ENCODE data around the gene MCM9. TPM values are rescaled to one million over a fixed set of nuclear protein-coding genes. Genes with fewer than 3 reads are reported as not detected.

The MCM9 gene
- total and polyA plus RNA-seq, 2 of the 13 experiments (the other 11 are each of a cell fraction or from before 2014, with no cell fraction given), result 3.8 to 17.2 TPM

DNA sequence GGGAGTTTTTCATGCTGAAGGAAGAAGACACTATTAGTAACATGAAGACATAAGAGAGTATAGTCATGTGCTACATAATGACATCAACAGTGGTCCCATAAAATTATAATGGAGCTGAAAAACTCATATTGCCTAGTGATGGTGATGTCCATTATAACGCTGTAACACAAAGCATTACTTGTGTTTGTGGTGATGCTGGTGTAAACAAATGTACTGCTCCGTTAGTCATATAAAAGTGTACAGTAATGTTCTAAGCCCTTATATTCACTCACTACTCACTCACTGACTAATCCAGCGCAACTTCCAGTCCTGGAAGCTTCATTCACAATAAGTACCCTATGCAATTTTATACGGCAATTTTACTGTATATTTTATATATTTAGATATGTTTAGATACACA is 67.8 kb downstream of the MCM9 start (continued):
- TF ChIP-seq, protein P1, sequence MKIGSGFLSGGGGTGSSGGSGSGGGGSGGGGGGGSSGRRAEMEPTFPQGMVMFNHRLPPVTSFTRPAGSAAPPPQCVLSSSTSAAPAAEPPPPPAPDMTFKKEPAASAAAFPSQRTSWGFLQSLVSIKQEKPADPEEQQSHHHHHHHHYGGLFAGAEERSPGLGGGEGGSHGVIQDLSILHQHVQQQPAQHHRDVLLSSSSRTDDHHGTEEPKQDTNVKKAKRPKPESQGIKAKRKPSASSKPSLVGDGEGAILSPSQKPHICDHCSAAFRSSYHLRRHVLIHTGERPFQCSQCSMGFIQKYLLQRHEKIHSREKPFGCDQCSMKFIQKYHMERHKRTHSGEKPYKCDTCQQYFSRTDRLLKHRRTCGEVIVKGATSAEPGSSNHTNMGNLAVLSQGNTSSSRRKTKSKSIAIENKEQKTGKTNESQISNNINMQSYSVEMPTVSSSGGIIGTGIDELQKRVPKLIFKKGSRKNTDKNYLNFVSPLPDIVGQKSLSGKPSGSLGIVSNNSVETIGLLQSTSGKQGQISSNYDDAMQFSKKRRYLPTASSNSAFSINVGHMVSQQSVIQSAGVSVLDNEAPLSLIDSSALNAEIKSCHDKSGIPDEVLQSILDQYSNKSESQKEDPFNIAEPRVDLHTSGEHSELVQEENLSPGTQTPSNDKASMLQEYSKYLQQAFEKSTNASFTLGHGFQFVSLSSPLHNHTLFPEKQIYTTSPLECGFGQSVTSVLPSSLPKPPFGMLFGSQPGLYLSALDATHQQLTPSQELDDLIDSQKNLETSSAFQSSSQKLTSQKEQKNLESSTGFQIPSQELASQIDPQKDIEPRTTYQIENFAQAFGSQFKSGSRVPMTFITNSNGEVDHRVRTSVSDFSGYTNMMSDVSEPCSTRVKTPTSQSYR (CRISPR knock-in tag; IDR thresholded peaks at IDR 0.05; ENCODE audit: borderline replicate concordance), result no peak
- TF ChIP-seq DPF2 (CRISPR knock-in tag; IDR thresholded peaks at IDR 0.05; ENCODE audit: borderline replicate concordance, low read depth) (no peak), FOXJ3 (CRISPR knock-in tag; IDR thresholded peaks at IDR 0.05; ENCODE audit: borderline replicate concordance) (no peak), ZNF775 (CRISPR knock-in tag; IDR thresholded peaks at IDR 0.05; ENCODE audit: borderline replicate concordance) (no peak)
- TF ChIP-seq, protein P2, sequence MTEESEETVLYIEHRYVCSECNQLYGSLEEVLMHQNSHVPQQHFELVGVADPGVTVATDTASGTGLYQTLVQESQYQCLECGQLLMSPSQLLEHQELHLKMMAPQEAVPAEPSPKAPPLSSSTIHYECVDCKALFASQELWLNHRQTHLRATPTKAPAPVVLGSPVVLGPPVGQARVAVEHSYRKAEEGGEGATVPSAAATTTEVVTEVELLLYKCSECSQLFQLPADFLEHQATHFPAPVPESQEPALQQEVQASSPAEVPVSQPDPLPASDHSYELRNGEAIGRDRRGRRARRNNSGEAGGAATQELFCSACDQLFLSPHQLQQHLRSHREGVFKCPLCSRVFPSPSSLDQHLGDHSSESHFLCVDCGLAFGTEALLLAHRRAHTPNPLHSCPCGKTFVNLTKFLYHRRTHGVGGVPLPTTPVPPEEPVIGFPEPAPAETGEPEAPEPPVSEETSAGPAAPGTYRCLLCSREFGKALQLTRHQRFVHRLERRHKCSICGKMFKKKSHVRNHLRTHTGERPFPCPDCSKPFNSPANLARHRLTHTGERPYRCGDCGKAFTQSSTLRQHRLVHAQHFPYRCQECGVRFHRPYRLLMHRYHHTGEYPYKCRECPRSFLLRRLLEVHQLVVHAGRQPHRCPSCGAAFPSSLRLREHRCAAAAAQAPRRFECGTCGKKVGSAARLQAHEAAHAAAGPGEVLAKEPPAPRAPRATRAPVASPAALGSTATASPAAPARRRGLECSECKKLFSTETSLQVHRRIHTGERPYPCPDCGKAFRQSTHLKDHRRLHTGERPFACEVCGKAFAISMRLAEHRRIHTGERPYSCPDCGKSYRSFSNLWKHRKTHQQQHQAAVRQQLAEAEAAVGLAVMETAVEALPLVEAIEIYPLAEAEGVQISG (CRISPR knock-in tag; IDR thresholded peaks at IDR 0.05), result no peak

DNA sequence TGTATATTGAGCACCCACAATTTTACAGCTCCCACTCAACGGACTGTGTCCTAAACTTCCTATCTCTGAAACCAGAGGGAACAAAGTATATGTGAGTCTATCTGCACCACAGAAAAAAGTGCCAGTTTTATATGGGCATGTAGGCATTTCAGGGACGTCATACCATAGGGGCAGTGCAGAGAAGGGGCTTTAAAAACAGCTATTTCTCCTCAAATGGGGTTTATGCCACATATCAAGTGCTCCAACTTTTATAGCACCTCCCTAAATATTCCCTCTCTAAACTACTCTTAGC is 69.9 kb downstream of the MCM9 start:
- Histone ChIP-seq H3K9me3 (ENCODE audit: low read length) (no peaks in the 10 kb centered on the region), H3K4me1 (ENCODE audit: insufficient read depth, low read length) (peaks cover 6% of the 10 kb centered on the region; the same call in 1 of the 2 replicates), H3K4me2 (ENCODE audit: low read depth, low read length) (no peak overlapping the region), H3K36me3 (replicated peaks in 1 of 2; ENCODE audit: control insufficient read depth in 1 of 2, insufficient read depth in 2 of 2, low read length in 2 of 2) (no peaks in the 10 kb centered on the region), H4K20me1 (ENCODE audit: insufficient read depth, low read length) (no peaks in the 10 kb centered on the region), H3K79me2 (ENCODE audit: insufficient read depth, low read length) (no peaks in the 10 kb centered on the region), H3K9ac (ENCODE audit: insufficient read depth, low read depth, low read length) (no peak overlapping the region), H3K27ac (ENCODE audit: extremely low read length, insufficient read depth, low read length) (no peak overlapping the region), H2AFZ (ENCODE audit: low read length) (no peak overlapping the region), H3K27me3 (ENCODE audit: control insufficient read depth in 1 of 2, insufficient read depth in 2 of 2, low read length in 2 of 2) (no peaks in the 10 kb centered on the region), H3K4me3 (replicated peaks in 1 of 3; ENCODE audit: insufficient read depth in 1 of 3, low read depth in 2 of 3, low read length in 3 of 3) (no peak overlapping the region)
- TF ChIP-seq, protein P3, sequence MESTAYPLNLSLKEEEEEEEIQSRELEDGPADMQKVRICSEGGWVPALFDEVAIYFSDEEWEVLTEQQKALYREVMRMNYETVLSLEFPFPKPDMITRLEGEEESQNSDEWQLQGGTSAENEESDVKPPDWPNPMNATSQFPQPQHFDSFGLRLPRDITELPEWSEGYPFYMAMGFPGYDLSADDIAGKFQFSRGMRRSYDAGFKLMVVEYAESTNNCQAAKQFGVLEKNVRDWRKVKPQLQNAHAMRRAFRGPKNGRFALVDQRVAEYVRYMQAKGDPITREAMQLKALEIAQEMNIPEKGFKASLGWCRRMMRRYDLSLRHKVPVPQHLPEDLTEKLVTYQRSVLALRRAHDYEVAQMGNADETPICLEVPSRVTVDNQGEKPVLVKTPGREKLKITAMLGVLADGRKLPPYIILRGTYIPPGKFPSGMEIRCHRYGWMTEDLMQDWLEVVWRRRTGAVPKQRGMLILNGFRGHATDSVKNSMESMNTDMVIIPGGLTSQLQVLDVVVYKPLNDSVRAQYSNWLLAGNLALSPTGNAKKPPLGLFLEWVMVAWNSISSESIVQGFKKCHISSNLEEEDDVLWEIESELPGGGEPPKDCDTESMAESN (CRISPR knock-in tag; conservative IDR thresholded peaks at IDR 0.05), result no peak
- TF ChIP-seq, protein P4, sequence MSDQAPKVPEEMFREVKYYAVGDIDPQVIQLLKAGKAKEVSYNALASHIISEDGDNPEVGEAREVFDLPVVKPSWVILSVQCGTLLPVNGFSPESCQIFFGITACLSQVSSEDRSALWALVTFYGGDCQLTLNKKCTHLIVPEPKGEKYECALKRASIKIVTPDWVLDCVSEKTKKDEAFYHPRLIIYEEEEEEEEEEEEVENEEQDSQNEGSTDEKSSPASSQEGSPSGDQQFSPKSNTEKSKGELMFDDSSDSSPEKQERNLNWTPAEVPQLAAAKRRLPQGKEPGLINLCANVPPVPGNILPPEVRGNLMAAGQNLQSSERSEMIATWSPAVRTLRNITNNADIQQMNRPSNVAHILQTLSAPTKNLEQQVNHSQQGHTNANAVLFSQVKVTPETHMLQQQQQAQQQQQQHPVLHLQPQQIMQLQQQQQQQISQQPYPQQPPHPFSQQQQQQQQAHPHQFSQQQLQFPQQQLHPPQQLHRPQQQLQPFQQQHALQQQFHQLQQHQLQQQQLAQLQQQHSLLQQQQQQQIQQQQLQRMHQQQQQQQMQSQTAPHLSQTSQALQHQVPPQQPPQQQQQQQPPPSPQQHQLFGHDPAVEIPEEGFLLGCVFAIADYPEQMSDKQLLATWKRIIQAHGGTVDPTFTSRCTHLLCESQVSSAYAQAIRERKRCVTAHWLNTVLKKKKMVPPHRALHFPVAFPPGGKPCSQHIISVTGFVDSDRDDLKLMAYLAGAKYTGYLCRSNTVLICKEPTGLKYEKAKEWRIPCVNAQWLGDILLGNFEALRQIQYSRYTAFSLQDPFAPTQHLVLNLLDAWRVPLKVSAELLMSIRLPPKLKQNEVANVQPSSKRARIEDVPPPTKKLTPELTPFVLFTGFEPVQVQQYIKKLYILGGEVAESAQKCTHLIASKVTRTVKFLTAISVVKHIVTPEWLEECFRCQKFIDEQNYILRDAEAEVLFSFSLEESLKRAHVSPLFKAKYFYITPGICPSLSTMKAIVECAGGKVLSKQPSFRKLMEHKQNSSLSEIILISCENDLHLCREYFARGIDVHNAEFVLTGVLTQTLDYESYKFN (CRISPR knock-in tag; conservative IDR thresholded peaks at IDR 0.05), result no peak
- no peak for TF ChIP-seq ZNF451 (CRISPR knock-in tag; IDR thresholded peaks at IDR 0.05)
- no peak for TF ChIP-seq ZNF484 (CRISPR knock-in tag; IDR thresholded peaks at IDR 0.05; ENCODE audit: borderline replicate concordance, low read depth)
- TF ChIP-seq, protein P5, sequence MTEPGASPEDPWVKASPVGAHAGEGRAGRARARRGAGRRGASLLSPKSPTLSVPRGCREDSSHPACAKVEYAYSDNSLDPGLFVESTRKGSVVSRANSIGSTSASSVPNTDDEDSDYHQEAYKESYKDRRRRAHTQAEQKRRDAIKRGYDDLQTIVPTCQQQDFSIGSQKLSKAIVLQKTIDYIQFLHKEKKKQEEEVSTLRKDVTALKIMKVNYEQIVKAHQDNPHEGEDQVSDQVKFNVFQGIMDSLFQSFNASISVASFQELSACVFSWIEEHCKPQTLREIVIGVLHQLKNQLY (CRISPR knock-in tag; IDR thresholded peaks at IDR 0.05), result no peak
- no peak for TF ChIP-seq ZNF83 (CRISPR knock-in tag; IDR thresholded peaks at IDR 0.05; ENCODE audit: borderline replicate concordance)
- no peak for FAIRE-seq
- no TSS peak for BruUV-seq (replicated peaks)
- ChIA-PET POLR2A (no interaction called here), CTCF (ENCODE audit: low intra/inter-chr PET ratio, low total read pairs) (no interaction called here)
- in situ Hi-C loops (cut with HindIII; ENCODE audit: extremely low pct_ligation_motif_present, low pct_unique_long_range_greater_than_20kb) (no loop called here), intact Hi-C loops (cut with micrococcal nuclease; ENCODE audit: unreplicated experiment) (no loop called here)
- WGBS (ENCODE audit: low lambda C conversion rate), result 91% methylated on average over 2 of the region's 2 CpGs
- no peak for DNase-seq (ENCODE audit: low spot score)
- ATAC-seq, result no peak
